B cell (primary cell): ENCODE results near the gene DHX35. TPM values are rescaled to one million over a fixed set of nuclear protein-coding genes. Genes with fewer than 3 reads are reported as not detected.

Source experiments
- ATAC-seq: fragments of 200-7000 bp; cut with Tn5 transposase; one replicate; pipeline ENCODE4 v1.10.0; 2021; ENCODE audit warnings: low read depth, mild to moderate bottlenecking, moderate number of reproducible peaks, moderate library complexity
- CTCF ChIA-PET: fragments of 350-600 bp; sonication (Branson Sonifier 250); formaldehyde crosslinking; loops from one replicate; lab custom pipeline; 2021; ENCODE audit warnings: antibody characterized with exemption, inconsistent platforms; lab: Charles Lee
- POLR2A ChIA-PET: fragments of 350-600 bp; sonication (Branson Sonifier 250); formaldehyde crosslinking; loops from one replicate; lab custom pipeline; 2021; ENCODE audit warnings: antibody characterized with exemption; lab: Charles Lee
- DNase-seq: peaks from one replicate; pipeline ENCODE4 v3.0.0; 2013
- H2AFZ ChIP-seq: 2 replicates; pipeline ENCODE4 v1.6.1; 2012; ENCODE audit warnings: mild to moderate bottlenecking, low read depth, low read length; ENCODE audit not compliant: insufficient read depth, poor library complexity, severe bottlenecking
- H3K27ac ChIP-seq, 2 donors: 1 replicate in 1 of 2; 2 replicates in 1 of 2; pipeline ENCODE4 v1.5.1; 2012 to 2013; ENCODE audit warnings: low read length in 2 of 2, mild to moderate bottlenecking in 2 of 2, moderate library complexity in 1 of 2
- H3K27me3 ChIP-seq, 4 experiments: fragments of 200-600 bp in 1 of 4; sonication (generic) in 1 of 4; replicated peaks in 1 of 4; 1 replicate in 2 of 4; 2 replicates in 2 of 4; pipeline versions ENCODE4 v1.6.1 to v1.7.0; 2013 to 2016; ENCODE audit warnings: low read length in 3 of 4, mild to moderate bottlenecking in 2 of 4, mixed read lengths in 1 of 4, moderate library complexity in 1 of 4; ENCODE audit not compliant: insufficient read depth in 4 of 4, control insufficient read depth in 3 of 4; ENCODE audit errors: control extremely low read depth in 1 of 4
- H3K36me3 ChIP-seq, 2 experiments: replicated peaks in 1 of 2; 1 replicate in 1 of 2; 2 replicates in 1 of 2; pipeline versions ENCODE4 v1.6.1 to v1.7.1; 2013; ENCODE audit warnings: low read length in 1 of 2; ENCODE audit not compliant: insufficient read depth in 2 of 2, control insufficient read depth in 1 of 2; ENCODE audit errors: control extremely low read depth in 1 of 2, extremely low read depth in 1 of 2
- H3K4me1 ChIP-seq, 2 donors: fragments of 200-600 bp in 1 of 2; sonication (generic) in 1 of 2; 1 replicate in 1 of 2; 2 replicates in 1 of 2; pipeline versions ENCODE4 v1.5.1 to v1.6.1; 2013 to 2017; ENCODE audit warnings: low read length in 2 of 2; ENCODE audit not compliant: control insufficient read depth in 2 of 2, insufficient read depth in 2 of 2
- H3K4me2 ChIP-seq: replicated peaks from 2 replicates; pipeline ENCODE3; 2012; ENCODE audit warnings: mild to moderate bottlenecking, low read depth, low read length; ENCODE audit not compliant: poor library complexity, severe bottlenecking
- H3K4me3 ChIP-seq, 5 experiments: fragments of 200-600 bp in 1 of 5; sonication (generic) in 1 of 5; 1 replicate in 3 of 5; 2 replicates in 2 of 5; pipeline versions ENCODE4 v1.5.1 to v1.7.0; 2011 to 2016; ENCODE audit warnings: low read length in 4 of 5, mild to moderate bottlenecking in 4 of 5, low read depth in 2 of 5, control low read depth in 1 of 5, moderate library complexity in 1 of 5; ENCODE audit not compliant: insufficient read depth in 1 of 5; ENCODE audit errors: control extremely low read depth in 1 of 5, extremely low read depth in 1 of 5
- H3K79me2 ChIP-seq: fragments of 200-600 bp; sonication (generic); one replicate; pipeline ENCODE4 v1.6.0; 2016; ENCODE audit warnings: low read length; ENCODE audit not compliant: control insufficient read depth, insufficient read depth
- H3K9ac ChIP-seq: fragments of 200-600 bp; sonication (generic); 2 replicates; pipeline ENCODE4 v1.6.1; 2017; ENCODE audit warnings: mild to moderate bottlenecking, low read length, moderate library complexity
- H3K9me3 ChIP-seq, 3 donors: one replicate each; pipeline versions ENCODE4 v1.6.1 to v1.7.1; 2013; ENCODE audit warnings: low read length in 2 of 3; ENCODE audit not compliant: control insufficient read depth in 2 of 3, insufficient read depth in 1 of 3; ENCODE audit errors: control extremely low read depth in 1 of 3
- H4K20me1 ChIP-seq: 2 replicates; pipeline ENCODE4 v1.6.0; 2012; ENCODE audit warnings: mild to moderate bottlenecking, low read length; ENCODE audit not compliant: insufficient read depth, control insufficient read depth, poor library complexity, severe bottlenecking
- H3K27ac Mint-ChIP-seq: one replicate; pipeline ENCODE4 v1.8.0; 2021; ENCODE audit warnings: mixed read lengths
- H3K27me3 Mint-ChIP-seq: one replicate; pipeline ENCODE4 v1.8.0; 2021; ENCODE audit warnings: mixed read lengths
- H3K4me1 Mint-ChIP-seq: one replicate; pipeline ENCODE4 v1.8.0; 2021; ENCODE audit warnings: mixed read lengths
- H3K4me3 Mint-ChIP-seq: one replicate; pipeline ENCODE4 v1.8.0; 2021; ENCODE audit warnings: mixed read lengths
- H3K9me3 Mint-ChIP-seq: one replicate; pipeline ENCODE4 v1.8.0; 2022; ENCODE audit warnings: mixed read lengths; ENCODE audit not compliant: insufficient read depth
- EZH2 ChIP-seq: IDR thresholded peaks from 2 replicates; pipeline ENCODE4 v1.6.1; 2012; ENCODE audit warnings: borderline replicate concordance, low read depth, mild to moderate bottlenecking, moderate library complexity, low read length; ENCODE audit not compliant: insufficient read depth, poor library complexity, severe bottlenecking
- WGBS: methylation state at CpG from one replicate; pipeline ENCODE4 v1.1.5; 2013; ENCODE audit warnings: missing lambda C conversion rate; ENCODE audit not compliant: insufficient coverage; 5-methylcytosine and 5-hydroxymethylcytosine counted together
- intact Hi-C: fragments of 100-400 bp; cut with micrococcal nuclease; formaldehyde crosslinking; loops from one replicate; pipeline ENCODE4 v1.10.0; 2022
- polyA plus RNA-seq: library from polyadenylated mRNA; depleted of rRNA; stranded (reverse); fragments of >200 nt; gene quantifications from 2 replicates; pipeline ENCODE4 v1.2.3, GENCODE V29; 2012
- total RNA-seq, 2 donors: library from RNA; stranded (reverse); fragments of 120-200 nt in 1 of 2; gene quantifications; 1 replicate in 1 of 2; 2 replicates in 1 of 2; pipeline versions ENCODE4 v1.2.3 to v1.2.4, GENCODE V29; 2013 to 2022
- TF ChIP-seq, protein P1 (sequence below): fragments of 200-600 bp; IDR thresholded peaks from one replicate; pipeline ENCODE4 v1.8.0; 2022; ENCODE audit warnings: antibody characterized with exemption, mild to moderate bottlenecking

DHX35 gene
- total and polyA plus RNA-seq, 2 donors (not counting 1 experiment from before 2014, with no cell fraction given): 7.5 to 12.4 TPM

DNA sequence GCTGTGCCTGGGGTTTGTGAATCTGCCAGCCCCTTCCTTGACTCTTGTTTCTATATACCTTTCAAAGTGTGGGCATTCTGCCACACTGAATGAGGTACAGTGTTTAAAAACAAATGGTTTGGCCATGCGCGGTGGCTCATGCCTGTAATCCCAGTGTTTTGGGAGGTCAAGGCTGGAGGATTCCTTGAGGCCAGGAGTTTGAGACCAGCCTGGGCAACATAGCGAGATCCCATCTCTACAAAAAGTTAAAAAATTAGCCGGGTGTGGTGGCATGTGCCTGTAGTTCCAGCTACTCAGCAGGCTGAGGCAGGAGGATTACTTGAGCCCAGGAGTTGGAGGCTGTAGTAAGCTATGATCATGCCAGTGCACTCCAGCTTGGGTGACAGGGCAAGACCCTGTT, 30.2 kb upstream of the DHX35 start:
- Mint-ChIP-seq H3K27ac (no peak overlapping the region), H3K9me3 (no peaks in the 10 kb centered on the region), H3K4me1 (peaks cover 14% of the 10 kb centered on the region), H3K27me3 (no peaks in the 10 kb centered on the region), H3K4me3 (no peak overlapping the region)
- 100% methylated on average over 2 of the region's 4 CpGs for WGBS
- H3K27ac ChIP-seq: no peak overlapping the region
- H3K4me3 ChIP-seq: no peak overlapping the region
- ATAC-seq (no peak), DNase-seq (no peak)
- no peaks in the 10 kb centered on the region for H3K36me3 ChIP-seq
- H3K4me2 ChIP-seq: no peak overlapping the region
- no peak overlapping the region for H3K9ac ChIP-seq
- H3K79me2 ChIP-seq: peaks cover 70% of the 10 kb centered on the region
- intact Hi-C loops: no loop called here
- H3K27me3 ChIP-seq: peaks cover 0 to 3% (median 1%) of the 10 kb centered on the region in 4 experiments
- no peaks in the 10 kb centered on the region for H4K20me1 ChIP-seq
- H3K4me1 ChIP-seq: peaks cover 3 to 6% of the 10 kb centered on the region in 2 donors
- TF ChIP-seq EZH2: no peak
- TF ChIP-seq, protein P1, sequence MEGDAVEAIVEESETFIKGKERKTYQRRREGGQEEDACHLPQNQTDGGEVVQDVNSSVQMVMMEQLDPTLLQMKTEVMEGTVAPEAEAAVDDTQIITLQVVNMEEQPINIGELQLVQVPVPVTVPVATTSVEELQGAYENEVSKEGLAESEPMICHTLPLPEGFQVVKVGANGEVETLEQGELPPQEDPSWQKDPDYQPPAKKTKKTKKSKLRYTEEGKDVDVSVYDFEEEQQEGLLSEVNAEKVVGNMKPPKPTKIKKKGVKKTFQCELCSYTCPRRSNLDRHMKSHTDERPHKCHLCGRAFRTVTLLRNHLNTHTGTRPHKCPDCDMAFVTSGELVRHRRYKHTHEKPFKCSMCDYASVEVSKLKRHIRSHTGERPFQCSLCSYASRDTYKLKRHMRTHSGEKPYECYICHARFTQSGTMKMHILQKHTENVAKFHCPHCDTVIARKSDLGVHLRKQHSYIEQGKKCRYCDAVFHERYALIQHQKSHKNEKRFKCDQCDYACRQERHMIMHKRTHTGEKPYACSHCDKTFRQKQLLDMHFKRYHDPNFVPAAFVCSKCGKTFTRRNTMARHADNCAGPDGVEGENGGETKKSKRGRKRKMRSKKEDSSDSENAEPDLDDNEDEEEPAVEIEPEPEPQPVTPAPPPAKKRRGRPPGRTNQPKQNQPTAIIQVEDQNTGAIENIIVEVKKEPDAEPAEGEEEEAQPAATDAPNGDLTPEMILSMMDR: no peak
- no peak overlapping the region for H2AFZ ChIP-seq
- ChIA-PET CTCF (no interaction called here), POLR2A (no interaction called here)
- no peaks in the 10 kb centered on the region for H3K9me3 ChIP-seq

DNA sequence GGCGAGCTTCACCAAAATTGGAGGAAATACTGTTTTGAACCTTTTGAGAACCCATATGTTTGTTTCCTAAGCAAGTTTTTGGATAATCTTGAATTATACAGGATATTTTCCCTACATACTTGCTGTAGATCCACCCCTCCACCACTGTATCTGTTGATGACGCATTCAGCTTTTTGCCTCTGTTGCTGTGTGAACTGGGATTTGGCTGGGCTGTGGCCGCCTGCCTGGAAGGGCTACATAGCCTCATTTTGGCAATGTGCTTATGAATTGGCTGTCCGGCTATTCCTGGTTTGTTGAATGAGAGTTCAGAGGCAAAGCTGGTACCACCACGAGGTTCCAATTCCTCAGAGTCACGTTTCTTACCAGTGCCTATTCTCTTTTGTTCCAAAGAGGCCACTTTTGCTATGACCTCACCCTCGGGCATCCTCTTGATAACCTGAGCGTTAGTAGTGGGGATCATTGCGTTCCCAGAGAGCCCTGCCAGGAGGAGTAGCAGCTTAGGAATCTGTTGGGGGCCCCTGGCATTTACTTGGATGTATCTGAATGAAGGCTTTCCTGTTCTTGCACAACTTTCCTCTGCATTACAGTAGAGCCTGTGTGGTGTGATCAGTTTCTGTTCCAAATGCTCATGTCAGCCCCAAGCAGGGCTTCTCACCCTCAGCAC, 29.6 kb upstream of the DHX35 start:
- H3K4me1 ChIP-seq: peaks cover 0 to 3% of the 10 kb centered on the region in 2 donors
- ATAC-seq: no peak
- no peak overlapping the region for H2AFZ ChIP-seq
- TF ChIP-seq, protein P1: no peak
- TF ChIP-seq EZH2: no peak
- no peaks in the 10 kb centered on the region for H3K9me3 ChIP-seq
- no peak overlapping the region for H3K9ac ChIP-seq
- H3K9me3 Mint-ChIP-seq: no peaks in the 10 kb centered on the region
- intact Hi-C loops: no loop called here
- no peak overlapping the region for H3K4me3 ChIP-seq
- H3K4me1 Mint-ChIP-seq: peaks cover 12% of the 10 kb centered on the region
- H3K36me3 ChIP-seq: no peaks in the 10 kb centered on the region
- CTCF ChIA-PET: no interaction called here
- H3K27me3 ChIP-seq: peaks cover 0 to 3% (median 1%) of the 10 kb centered on the region in 4 experiments
- DNase-seq: no peak
- H3K27ac ChIP-seq: no peak overlapping the region
- no peak overlapping the region for H3K4me2 ChIP-seq
- no peaks in the 10 kb centered on the region for H3K27me3 Mint-ChIP-seq
- POLR2A ChIA-PET: no interaction called here
- peaks cover 70% of the 10 kb centered on the region for H3K79me2 ChIP-seq
- H4K20me1 ChIP-seq: no peaks in the 10 kb centered on the region
- 90% methylated on average over 8 of the region's 9 CpGs for WGBS
- no peak overlapping the region for H3K27ac Mint-ChIP-seq
- no peak overlapping the region for H3K4me3 Mint-ChIP-seq
